ENCODE results near the gene IGSF9.

The IGSF9 gene

GRCh38 chr1:159946242-159947187 is 1.1 kb upstream of the IGSF9 start:
- DNase-seq (ENCODE audit: low read depth): no peak

- DNase-seq (ENCODE audit: low read depth): no peak
These were observed 574 bp downstream of the IGSF9 start for GRCh38 chr1:159944623-159945455.

- DNase-seq (ENCODE audit: low read depth): no peak
These were observed 1.3 kb downstream of the IGSF9 start for GRCh38 chr1:159943908-159944622.

- no peak for DNase-seq (ENCODE audit: low read depth)
These were observed 2.2 kb downstream of the IGSF9 start for GRCh38 chr1:159943278-159943640.

GRCh38 chr1:159942632-159943277 is 2.7 kb downstream of the IGSF9 start:
- DNase-seq (ENCODE audit: low read depth): no peak

- DNase-seq (ENCODE audit: low read depth): no peak
These were observed 3.5 kb downstream of the IGSF9 start for GRCh38 chr1:159941591-159942560.

GRCh38 chr1:159941141-159941540 is 4.3 kb downstream of the IGSF9 start:
- DNase-seq (ENCODE audit: low read depth): no peak

- DNase-seq (ENCODE audit: low read depth): no peak
These were observed 5.3 kb downstream of the IGSF9 start for GRCh38 chr1:159940006-159940620.

GRCh38 chr1:159939678-159940002 is 5.8 kb downstream of the IGSF9 start:
- no peak for DNase-seq (ENCODE audit: low read depth)

GRCh38 chr1:159938905-159939677 is 6.3 kb downstream of the IGSF9 start:
- DNase-seq (ENCODE audit: low read depth): no peak

- DNase-seq (ENCODE audit: low read depth): no peak
These were observed 7.1 kb downstream of the IGSF9 start for GRCh38 chr1:159938211-159938852.

GRCh38 chr1:159937054-159937750 is 8.2 kb downstream of the IGSF9 start:
- DNase-seq (ENCODE audit: low read depth): no peak

- peak; percentile 73 for DNase-seq (ENCODE audit: low read depth)
These were observed 9.0 kb downstream of the IGSF9 start for GRCh38 chr1:159936273-159936904.

- DNase-seq (ENCODE audit: low read depth): no peak
These were observed 9.6 kb downstream of the IGSF9 start for GRCh38 chr1:159935719-159936272.

- no peak for DNase-seq (ENCODE audit: low read depth)
These were observed 10.1 kb downstream of the IGSF9 start for GRCh38 chr1:159935305-159935704.

- DNase-seq (ENCODE audit: low read depth): no peak
These were observed 11.0 kb downstream of the IGSF9 start for GRCh38 chr1:159934136-159935039.

All from T follicular helper cell (primary cell).